8988T (cell line): ENCODE measurements around the gene MPV17.
"Not testable (repeated sequence)": the region's sequence is repeated elsewhere in the genome, so short reads cannot be mapped to it uniquely, and the experiment has no call there.

ENCODE experiments used
- DNase-seq: peaks from one replicate; pipeline ENCODE4 v3.0.0; 2011

MPV17 gene

DNA sequence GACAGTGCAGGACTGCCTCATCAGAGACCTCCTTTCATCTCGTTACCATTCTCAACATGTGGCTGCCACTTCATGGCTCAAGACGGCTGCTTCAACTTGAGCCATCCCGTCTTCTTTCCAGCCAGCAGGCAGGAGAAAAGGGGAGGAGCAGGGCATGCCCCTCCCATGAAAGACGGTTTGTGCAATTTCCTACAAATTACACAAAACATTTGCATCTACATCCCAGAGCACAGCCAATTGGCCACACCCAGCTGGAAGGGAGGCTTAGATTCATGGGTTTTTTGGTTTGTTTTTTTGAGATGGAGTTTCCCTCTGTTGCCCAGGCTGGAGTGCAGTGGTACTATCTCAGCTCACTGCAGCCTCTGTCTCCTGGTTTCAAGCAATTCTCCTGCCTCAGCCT is 26.4 kb downstream of the MPV17 start:
- DNase-seq, result no peak

DNA sequence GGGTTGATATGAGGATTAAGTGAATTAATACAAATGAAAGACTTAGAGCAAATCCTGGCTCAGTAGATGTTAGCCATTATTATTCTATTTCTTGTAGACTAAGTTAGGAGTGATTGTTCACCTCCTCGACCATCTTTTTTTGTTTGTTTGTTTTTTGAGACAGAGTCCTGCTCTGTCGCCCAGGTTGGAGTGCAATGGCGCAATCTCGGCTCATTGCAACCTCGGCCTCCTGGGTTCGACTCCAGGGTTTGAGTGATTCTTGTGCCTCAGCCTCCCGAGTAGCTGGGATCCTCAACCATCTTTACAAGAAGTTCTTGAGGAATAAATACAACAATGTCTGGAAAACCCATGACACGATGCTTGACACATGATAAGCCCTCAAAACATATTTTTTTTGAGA is 28.0 kb downstream of the MPV17 start:
- DNase-seq, result no peak

DNA sequence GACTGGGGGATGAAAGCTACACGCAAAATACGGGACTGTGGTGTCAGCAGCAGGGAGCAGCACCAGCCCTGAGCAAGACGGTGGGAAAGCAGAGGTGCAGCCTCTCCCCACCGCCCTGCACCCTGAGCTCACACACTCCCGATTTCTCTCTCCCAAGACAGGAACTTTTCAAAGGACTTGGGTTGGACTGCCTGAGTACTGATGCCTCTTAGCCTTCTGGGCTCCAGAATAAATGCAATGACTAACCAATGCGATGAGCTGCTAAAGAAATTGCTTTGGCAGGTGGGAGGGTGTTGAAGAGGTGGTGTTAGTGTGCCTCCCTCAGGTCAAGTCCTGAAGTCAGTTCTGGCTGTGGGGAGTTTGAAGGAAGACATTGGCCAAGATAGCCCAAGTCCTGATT is 31.0 kb downstream of the MPV17 start:
- DNase-seq, result no peak

DNA sequence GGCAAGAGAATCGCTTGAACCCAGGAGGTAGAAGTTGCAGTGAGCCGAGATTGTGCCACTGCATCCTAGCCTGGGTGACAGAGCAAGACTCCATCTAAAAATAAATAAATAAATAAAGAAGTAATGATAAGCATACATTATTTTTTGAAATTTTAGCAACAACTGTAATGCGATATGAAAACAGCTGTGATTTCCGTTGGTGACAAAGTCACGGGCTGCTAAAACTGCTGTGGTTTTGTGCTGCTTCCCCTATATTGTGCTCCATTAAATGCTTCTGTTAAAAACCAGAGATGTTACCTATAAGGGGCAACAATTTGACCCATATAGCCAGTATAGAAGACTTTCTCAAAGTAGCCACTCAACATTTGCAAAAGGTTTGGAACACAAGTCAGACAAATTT is 32.3 kb downstream of the MPV17 start:
- DNase-seq, result no peak

DNA sequence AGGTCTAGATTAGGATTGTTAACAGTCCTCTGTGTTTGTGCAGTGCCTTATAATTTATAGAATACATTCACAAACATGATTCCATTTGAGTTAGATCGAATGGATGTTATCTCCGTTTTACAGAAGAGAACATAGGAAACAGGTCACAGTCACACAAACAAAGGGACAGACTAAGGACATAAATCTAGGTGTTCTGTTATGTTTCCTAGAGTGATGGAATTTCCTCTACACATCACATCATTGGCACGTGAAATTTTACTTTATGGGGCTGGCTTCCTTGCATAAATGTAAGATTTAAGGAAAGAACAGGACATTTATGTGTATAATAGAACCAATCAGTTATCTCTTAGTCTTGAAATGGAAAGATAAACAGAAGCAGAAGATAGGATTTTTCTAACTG is 34.3 kb downstream of the MPV17 start:
- DNase-seq, result no peak

DNA sequence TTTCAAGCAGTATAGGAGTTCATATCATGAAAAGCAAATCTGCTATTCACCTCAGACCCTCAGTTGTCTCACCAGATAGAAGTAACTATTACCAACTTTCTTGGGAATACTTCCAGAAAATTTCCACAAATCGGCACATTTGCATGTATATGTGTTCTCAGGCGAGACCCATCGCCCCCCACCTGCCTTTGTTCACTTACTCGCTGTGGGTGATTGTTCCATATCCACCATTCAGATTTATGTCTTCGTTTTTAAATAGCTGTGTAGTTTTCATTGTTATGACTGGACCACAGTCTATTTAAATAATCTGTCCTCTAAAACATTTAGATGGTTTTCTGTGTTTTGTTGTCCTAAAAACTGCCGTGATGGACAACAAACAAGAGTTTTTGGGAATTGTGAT is 37.4 kb downstream of the MPV17 start:
- no peak for DNase-seq

DNA sequence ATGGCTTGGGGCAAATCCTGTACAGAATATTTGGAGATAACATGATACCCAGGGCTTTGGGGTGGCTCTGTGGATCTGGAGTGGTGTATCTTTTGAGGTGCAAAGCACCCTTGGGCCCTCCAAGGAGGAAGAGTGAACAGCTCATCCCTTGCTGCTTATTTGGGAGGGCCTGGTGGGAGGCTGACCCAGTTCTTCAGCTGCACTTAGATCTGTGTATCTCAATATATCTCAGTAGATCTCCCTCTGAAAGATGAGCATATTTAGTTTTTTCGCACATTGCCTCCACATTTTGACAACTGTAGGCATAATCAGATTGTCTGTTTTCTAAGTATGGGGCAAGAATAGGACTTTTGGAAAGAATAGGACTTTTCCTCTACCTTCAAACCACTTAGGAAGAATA is 37.9 kb downstream of the MPV17 start:
- no peak for DNase-seq

DNA sequence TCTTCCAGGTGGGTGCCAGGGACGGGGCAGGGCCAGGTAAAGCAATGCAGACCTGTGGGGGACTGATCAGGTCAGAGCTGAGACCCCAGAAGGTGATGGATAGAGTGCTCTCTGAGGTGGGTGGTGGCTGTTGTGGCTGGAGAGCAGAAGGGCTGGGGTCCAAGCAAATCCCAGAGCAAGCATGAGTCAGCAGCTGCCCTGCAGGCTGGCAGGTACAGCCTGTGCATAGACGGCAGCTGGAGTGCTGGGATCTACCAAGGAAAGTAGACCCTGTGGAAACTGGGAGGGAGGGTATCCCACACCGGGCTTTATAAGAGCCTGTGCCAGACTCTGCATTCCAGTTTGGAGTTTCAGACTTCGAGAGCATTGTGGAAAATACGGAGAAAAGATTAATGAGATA is 40.0 kb downstream of the MPV17 start:
- no peak for DNase-seq

DNA sequence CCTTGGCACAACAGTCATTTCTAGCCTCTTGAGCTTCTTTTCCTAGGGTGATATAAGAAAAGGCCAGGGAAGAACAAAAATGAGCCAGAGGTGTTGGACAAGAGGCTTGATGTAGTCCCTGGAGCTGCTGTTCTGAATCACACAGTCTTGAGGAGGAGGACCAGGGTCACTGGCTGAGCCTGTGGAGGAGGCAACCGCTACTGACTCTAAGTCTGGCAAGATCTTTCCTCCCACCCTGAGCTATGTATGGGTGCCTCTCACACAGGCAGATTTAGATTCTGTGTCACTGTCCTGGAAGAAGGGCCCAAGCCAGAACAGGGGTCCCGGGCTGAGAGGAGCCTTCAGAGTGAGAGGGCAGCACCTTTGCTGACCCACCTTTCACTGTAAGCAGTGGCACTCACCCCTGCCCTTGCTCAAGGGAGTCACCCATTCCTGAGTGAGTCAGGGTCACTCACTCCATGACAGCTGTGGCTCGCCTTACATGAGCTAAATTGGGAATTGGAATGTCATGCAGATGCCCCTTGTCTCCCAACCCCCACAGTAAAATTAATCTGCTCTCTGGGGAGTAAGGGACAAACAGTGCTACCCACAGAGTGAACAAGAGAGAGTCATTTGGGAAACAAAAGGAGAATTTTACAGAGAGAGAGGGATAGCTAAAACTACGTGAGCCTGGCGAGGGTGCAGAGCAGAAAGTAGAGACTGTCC is 40.9 kb downstream of the MPV17 start, which contains the start of gene TRIM54:
TSS of gene TRIM54 (plus strand) at position 575 of the 705 bp plus-strand sequence. CDS start 303 bp downstream, outside the sequence.
- no peak for DNase-seq

DNA sequence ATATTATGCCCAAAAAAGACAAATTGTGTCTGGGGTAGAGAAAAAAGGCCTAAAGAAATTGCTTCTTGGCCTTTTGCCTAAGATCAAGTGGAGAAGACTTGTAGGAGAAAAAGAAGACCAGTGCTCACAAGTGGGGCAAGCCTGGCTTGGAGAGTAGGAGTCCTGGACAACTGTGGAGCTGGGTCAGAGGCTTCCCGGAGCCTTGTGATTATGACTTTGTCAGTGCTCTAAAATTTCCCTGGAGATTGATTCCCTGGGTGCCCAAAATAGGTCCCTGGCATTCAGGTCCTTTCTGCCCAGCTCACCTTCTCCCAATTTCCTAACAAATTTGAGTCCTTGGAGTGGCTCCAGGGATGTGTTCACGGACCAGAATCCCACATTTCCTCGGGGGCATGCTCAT is 41.5 kb downstream of the MPV17 start:
- no peak for DNase-seq

DNA sequence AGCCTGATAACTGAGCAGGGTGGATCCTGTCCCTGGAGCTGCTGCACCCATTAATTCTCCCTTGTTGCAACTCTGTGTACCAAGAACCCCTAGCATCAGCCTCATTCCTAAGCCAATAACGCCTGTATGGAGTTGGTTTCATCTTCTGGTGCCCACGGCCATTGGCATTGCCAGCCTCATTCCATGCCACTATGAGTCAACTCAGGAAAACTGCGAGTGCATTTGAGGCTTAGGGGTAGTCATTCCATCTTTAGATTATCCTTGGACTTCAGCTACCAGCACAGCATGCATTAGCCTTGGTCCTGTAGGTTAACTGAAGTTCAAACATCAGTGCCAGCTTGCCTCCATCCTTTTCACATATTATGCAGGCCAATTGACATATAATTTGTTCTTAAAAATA is 42.1 kb downstream of the MPV17 start:
- DNase-seq, result no peak

DNA sequence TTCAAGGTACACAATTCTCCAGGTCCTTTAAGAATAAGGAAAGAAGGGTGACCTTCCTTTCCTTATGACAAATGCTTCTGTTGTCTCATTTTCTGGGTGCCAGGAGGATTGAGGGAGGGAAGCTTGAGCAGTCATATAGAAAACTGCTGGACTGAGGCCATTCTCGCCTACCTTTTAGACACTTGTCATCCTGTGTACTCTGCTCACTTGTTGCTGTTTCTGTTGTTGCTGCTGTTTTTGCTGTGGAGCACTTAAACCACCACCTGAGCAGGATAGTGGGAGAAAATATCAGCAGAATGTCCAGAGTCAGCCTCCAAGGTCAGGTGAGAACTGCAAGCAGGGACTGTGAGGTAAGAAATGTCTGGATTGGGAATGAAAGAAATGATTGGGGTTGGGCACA is 44.9 kb downstream of the MPV17 start:
- no peak for DNase-seq

DNA sequence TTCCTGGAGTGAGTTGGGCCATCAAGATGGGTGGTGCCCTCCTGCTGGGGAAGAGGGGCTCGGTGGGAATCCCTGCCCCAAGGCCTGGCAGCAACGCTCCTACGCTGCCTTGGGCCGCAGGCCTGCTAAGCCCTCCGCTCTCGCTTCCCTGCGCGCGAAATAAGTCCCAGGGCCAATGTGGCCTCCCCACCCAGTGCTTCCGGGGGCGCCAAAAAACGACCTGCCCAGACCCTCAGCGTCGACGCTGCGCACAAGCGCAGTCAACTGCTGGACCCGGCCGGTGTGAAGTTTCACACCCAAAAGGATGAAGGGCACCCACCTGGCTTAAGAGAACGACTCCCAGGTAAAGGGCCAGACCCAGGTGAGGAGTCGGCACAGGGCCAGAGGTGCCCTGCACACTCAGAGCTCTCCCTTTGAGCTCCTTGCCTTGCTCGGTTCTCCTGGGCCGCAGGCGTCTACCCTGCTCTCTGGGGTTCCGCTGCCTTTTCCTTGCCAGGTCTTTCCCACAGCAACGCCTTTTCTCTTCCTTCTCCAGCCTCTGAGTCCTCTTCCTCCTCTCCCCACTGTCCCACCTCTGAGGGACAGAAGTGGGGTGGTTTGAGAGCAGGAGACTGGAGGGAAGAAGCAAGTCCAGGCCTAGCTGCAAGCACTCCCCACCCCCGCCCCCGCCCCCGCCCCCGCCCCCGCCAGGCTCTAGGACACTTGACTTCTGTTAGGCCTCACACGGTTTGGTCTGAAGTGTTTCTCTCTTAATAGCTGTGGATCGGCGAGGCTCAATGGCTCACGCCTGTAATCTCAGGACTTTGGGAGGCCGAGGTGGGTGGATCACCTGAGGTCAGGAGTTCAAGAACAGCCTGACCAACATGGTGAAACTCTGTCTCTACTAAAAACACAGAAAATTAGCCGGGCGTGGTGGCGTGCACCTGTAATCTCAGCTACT is 47.4 kb downstream of the MPV17 start, which contains the start of gene DNAJC5G:
TSS of gene DNAJC5G (plus strand) at position 223 of the 940 bp plus-strand sequence. CDS start 1,296 bp downstream, outside the sequence.
- no peak for DNase-seq

DNA sequence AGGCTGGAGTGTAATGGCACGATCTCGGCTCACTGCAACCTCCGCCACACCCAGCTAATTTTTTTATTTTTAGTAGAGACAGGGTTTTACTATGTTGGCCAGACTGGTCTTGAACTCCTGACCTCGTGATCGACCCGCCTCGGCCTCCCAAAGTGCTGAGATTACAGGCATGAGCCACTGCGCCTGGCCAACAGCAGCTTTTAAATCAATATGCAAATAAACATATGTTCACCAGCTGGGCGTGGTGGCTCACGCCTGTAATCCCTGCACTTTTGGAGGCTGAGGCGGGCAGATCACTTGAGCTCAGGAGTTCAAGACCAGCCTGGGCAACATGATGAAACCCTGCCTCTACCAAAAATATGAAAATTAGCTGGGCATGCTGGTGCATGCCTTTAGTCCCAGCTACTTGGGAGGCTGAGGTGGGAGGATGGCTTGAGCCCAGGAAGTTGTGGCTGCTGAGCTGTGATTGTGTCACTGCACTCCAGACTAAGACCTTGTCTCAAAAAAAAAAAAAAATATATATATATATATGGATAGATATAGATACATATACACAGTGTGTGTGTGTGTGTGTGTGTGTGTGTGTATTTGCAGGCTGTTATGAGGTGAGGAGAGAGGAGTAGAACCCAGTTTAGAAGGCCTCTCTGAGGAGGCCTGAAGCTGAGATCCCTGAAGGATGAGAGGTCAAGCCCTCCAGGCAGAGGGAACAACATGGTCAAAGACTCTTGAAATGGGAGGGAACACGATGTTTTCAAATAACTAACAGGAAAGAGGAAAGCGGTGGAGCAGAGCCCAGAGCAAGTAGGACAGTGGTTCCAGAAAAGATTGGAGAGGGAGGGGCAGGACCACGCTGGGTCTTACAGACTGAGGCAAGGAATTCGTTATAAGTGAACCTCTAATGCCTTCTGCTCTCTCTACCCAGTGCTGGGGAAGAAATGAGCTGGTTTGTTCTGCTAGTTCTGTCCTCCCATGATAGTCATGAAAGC is 50.1 kb downstream of the MPV17 start:
- DNase-seq, result not testable (repeated sequence)

DNA sequence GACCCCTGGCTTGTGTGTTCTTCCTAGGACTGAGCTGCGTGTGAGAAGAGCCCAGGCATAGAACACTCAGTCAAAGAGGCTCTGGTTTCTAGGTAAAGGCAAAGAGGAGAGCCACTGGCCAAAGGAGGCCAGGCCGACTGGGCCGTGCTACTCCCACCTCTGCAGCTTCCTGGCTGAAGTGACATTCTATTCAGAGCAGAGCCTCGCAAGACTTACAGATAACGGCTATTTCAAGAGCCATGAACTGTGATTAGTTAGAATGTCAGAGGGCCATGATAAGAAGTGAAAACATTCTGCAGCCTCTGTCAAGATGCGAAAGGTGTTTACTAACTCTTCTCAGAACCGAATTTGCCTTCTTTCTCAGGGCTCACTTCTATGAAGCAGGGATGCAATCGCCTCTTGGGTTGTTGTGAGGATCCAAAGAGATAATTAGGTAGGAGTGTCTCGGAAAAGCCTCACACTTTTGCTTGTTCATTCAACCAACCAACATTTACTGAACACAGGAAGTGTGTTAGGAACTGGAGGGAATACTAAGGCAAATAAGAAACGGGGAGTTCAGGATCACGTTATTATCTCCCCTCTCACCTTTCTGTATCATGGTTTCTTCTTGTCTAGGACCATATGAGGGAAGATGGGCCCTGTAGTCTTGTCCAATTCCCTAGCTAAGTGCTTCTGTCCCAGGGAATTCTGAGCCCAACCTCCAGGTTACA is 51.1 kb downstream of the MPV17 start:
- no peak for DNase-seq

DNA sequence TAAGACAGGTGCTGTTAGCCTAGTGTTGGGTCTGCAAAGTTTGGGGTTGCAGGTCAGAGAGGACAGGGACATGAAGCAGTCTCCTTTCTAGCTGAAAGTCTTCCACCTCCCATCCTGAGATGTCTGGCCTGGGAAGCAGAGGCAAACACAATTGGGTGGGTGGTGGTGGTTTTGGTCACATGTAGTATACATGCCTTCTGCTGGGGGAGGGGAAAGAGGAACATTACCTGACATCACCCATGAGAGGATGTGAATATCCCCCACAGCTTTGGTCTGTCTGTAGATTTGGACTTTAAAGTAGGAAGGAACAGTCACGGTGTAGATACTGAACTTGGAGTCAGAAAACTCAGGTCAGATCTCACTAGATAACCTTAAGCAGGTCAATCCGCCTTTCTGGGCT is 52.2 kb downstream of the MPV17 start:
- no peak for DNase-seq

DNA sequence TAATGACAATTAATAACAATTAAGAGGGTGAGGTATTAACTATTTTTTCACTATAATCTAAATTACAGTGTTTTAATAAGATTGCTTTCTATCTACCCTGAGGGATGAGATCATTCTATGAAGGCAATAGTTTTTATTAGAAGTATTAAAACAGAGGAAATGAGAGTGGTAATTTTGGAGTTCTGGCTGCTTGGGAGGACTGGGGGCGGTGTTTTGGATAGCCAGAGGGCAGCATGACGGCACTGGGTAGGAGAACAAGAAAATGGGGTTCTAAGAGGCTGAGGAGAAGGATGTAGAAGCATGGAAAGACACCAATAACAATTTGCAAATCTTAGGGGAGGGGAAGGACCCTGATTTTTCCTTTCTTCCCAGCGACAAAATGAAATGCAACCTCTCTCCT is 52.8 kb downstream of the MPV17 start:
- no peak for DNase-seq

DNA sequence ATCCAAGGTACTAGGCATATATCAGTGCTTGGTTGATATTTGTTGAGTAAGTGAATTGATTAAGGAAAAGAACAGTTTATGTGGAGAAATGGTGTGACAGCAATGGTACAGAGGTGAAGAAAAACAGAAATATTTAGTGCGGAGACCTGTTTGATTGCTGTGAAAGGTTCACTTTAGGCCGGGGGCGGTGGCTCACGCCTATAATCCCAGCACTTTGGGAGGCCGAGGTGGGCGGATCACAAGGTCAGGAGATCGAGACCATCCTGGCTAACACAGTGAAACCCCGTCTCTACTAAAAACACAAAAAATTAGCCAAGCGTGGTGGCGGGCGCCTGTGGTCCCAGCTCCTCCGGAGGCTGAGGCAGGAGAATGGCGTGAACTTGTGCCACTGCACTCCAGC is 54.6 kb downstream of the MPV17 start:
- not testable (repeated sequence) for DNase-seq

DNA sequence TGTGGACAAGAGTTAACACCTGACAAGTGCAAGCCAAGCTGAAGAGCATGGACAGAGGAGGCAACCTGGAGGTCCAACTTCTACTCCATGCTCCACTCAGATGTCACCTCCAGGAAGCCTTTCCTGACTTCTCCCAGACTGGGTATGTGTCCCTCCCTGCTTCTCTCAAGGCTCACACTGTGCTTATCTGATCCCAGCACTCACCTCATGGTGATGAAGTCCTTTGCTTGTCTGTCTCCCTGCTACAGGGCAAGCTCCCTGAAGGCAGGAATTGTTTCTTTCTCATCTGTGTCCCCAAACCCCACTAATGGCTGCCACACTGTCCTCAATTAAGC is 57.4 kb downstream of the MPV17 start:
- DNase-seq, result no peak

DNA sequence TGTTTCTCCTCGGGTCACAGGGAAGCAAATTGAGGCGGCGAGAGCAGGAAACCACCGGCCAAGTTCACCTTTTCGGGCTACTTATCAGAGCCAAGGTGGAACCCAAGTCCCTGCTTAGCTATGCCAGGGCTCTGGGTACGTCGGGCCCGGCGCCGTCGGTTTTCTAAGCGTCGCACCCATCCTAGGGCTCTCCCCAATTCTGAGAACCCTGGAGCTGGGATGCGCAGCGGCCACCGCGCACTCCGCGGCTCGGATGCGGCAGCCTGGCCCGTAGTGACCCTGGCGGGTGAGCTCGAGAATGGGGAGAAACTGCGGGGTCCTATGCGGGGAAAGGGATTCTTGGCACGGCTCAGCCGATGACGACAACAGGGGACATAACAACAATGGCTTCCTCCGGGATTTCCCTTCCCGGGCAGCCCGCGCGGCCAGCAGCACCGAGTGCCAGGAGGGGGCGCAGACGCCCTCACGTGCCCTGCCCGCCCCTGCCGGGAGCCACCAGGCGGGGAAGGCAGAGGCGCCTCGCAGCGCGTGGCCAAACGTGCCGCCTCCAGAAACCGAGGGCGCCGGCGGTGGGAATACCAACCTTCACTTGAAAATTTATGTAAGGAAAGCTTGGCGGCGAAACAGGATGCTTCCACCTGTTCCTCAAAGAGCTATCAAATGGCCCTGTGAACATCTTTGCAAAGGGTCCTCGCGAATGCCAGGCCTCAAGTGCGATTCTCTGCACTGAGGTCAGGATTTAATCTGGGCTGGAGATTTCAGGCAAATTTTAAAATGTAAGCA is 58.0 kb downstream of the MPV17 start:
- DNase-seq, result peak; percentile 98

DNA sequence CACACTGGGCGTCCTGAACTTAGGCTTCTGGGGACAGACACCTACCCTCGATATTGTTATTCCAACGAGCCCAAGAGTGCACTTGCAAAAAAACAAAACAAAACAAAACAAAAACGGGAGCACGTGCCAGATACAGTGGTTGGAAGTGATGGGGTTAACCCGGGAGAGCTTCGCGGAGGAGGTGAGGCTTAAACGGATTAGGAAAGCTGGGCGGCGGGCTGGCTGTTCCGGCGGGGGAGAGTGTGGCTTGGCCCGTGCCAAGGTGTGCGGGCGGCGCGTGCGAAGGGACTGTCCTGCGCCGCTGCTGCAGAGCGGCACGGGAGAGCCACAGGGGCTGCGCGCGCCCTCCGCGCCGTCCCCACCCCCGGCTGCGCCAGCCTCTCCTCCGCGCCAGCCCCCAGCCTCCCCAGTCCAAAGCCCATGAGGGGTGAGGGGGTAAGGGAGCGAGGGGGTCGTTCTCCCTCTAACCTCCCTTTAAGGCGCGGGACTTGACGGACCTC is 58.6 kb downstream of the MPV17 start:
- no peak for DNase-seq
